ENCODE data around the gene MTURN. TPM values are rescaled to one million over a fixed set of nuclear protein-coding genes. Genes with fewer than 3 reads are reported as not detected.

MTURN gene
- total and polyA plus RNA-seq, 3 experiments from 2014 or later: 4.9 to 6.2 (median 4.9) TPM

DNA sequence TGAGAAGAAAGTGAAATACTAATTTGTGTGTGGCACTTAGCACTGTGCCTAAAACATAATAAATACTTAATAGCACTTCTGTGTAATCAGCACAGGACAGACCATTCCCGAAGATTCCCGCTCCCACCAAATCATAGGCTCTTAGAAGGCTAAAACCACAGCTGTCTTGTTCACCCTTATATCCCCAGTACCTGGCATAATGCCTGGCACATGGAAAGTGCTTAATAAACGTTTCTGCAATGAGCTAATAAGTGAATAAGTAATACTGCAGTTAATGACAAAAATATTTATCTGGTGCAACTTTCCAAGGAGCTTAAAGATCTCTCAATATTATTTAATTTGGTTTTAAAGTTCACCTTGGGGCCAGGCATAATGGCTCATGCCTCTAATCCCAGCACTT, 43.2 kb downstream of the MTURN start:
- Mint-ChIP-seq H3K4me3 (no peak overlapping the region), H3K36me3 (no peaks in the 10 kb centered on the region), H3K27ac (peak overlapping the region in 1 of 8 donors; percentile 5), H3K27me3 (peaks cover 0 to 5% of the 10 kb centered on the region in 2 donors), H3K4me1 (peaks cover 12 to 24% (median 16%) of the 10 kb centered on the region in 3 donors), H3K9me3 (no peaks in the 10 kb centered on the region)
- no peak overlapping the region for H3K4me3 ChIP-seq (ENCODE audit: low read length)
- DNase-seq: no peak
- H3K27ac ChIP-seq (ENCODE audit: low read depth, low read length): no peak overlapping the region
- no peaks in the 10 kb centered on the region for H3K36me3 ChIP-seq (ENCODE audit: insufficient read depth, low read length)
- no peaks in the 10 kb centered on the region for H3K9me3 ChIP-seq (ENCODE audit: low read length)
- H3K27me3 ChIP-seq (ENCODE audit: insufficient read depth, low read length, poor library complexity, severe bottlenecking): no peaks in the 10 kb centered on the region
- CTCF ChIA-PET: interaction anchor here (2.6 kb wide), 1 partner anchor 14 kb away, joined by 8 read pairs; no protein-coding TSS in a partner anchor
- H3K4me1 ChIP-seq (ENCODE audit: insufficient read depth, low read length): peaks cover 4% of the 10 kb centered on the region
- POLR2A ChIA-PET: no interaction called here

DNA sequence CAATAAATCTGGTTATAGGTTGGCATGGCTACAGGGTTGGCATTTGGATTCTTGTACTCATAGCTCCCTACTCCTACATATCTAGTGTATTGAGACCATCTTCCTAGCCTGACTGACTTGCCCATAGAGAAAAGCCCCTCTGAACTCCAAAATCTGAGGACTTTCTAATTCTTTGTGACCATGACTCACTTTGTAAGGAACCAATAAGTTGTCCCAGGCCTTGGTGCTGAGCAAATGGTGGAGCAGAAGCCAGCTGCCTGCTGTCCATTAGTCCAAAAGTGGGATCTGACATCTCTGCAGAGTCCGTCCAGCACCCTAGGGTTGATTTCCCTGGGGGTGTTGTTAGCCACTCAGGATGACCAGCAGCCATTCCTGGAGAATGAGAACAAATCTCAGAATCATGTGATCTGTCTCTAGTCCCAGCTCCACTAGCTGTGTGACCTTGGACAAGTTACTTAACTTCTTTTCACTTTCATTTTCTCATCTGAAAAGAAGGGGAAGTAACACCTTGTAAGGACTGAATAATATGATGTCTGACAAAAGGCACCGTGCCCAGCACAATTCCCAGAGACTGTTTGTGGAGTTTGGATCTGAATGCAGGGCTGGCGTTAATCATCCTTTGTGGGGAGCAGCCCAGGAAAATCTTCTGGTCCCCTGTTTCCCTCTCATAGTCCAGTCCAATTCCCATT, 44.1 kb downstream of the MTURN start:
- POLR2A ChIA-PET: no interaction called here
- Histone ChIP-seq H3K9me3 (ENCODE audit: low read length) (no peaks in the 10 kb centered on the region), H3K27me3 (ENCODE audit: insufficient read depth, low read length, poor library complexity, severe bottlenecking) (no peaks in the 10 kb centered on the region), H3K36me3 (ENCODE audit: insufficient read depth, low read length) (no peaks in the 10 kb centered on the region), H3K27ac (ENCODE audit: low read depth, low read length) (no peak overlapping the region), H3K4me1 (ENCODE audit: insufficient read depth, low read length) (peaks cover 4% of the 10 kb centered on the region), H3K4me3 (ENCODE audit: low read length) (no peak overlapping the region)
- peaks cover 0 to 5% of the 10 kb centered on the region in 2 donors for H3K27me3 Mint-ChIP-seq
- H3K9me3 Mint-ChIP-seq: no peaks in the 10 kb centered on the region
- peak overlapping the region in 6 of 7 donors; percentile 38 to 73 (median 54) for H3K4me3 Mint-ChIP-seq
- H3K4me1 Mint-ChIP-seq: peaks cover 12 to 24% (median 16%) of the 10 kb centered on the region in 3 donors
- DNase-seq: no peak
- no peaks in the 10 kb centered on the region for H3K36me3 Mint-ChIP-seq
- H3K27ac Mint-ChIP-seq: peak overlapping the region in 6 of 8 donors; percentile 51 to 85 (median 74)
- CTCF ChIA-PET: interaction anchor here (2.6 kb wide), 1 partner anchor 15 kb away, joined by 8 read pairs; no protein-coding TSS in a partner anchor

DNA sequence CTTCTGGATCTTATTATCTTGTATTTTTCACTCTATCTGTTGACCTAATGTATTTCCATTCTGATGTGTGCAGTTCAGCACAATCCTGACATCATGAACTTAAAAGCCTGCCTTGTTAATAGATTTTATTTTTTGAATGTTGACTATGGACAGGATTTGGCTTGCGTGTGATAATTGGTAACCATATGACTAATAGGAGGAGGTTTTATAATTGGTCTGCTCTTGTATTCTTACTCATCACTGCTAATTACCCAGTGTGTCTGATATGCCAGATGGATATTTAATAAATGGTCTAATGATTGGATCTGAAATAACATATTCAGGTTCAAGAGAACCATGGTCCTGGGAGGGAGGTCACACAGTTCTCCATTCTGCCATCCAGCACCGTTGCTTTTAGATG, 45.9 kb downstream of the MTURN start:
- H3K4me3 ChIP-seq (ENCODE audit: low read length): no peak overlapping the region
- no peaks in the 10 kb centered on the region for H3K9me3 Mint-ChIP-seq
- H3K4me1 ChIP-seq (ENCODE audit: insufficient read depth, low read length): peaks cover 4% of the 10 kb centered on the region
- H3K36me3 Mint-ChIP-seq: peaks cover 0 to 4% (median 0%) of the 10 kb centered on the region in 3 donors
- peaks cover 0 to 2% of the 10 kb centered on the region in 2 donors for H3K27me3 Mint-ChIP-seq
- H3K4me3 Mint-ChIP-seq: no peak overlapping the region
- no peak overlapping the region for H3K27ac Mint-ChIP-seq
- ChIA-PET POLR2A (no interaction called here), CTCF (no interaction called here)
- peaks cover 12 to 24% (median 16%) of the 10 kb centered on the region in 3 donors for H3K4me1 Mint-ChIP-seq
- no peaks in the 10 kb centered on the region for H3K27me3 ChIP-seq (ENCODE audit: insufficient read depth, low read length, poor library complexity, severe bottlenecking)
- no peaks in the 10 kb centered on the region for H3K36me3 ChIP-seq (ENCODE audit: insufficient read depth, low read length)
- no peaks in the 10 kb centered on the region for H3K9me3 ChIP-seq (ENCODE audit: low read length)
- no peak overlapping the region for H3K27ac ChIP-seq (ENCODE audit: low read depth, low read length)
- DNase-seq: no peak

DNA sequence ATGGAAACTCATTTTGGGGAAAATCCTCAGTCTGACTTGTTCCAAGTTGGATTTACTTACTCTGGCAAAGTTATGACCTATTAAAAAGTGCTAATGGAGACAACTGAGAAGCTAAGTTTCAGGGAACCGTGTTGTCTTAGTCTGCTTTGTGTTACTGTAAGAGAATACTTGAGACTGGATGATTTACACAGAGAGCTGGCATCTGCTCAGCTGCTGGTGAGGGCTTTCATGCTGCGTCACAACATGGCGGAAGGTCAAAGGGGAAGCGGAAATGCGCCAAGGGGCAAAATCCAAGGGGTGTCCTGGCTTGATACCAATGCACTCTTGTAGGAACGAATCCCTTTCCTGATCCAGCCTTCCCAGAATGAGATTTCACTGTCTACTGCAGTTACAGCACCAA, 46.4 kb downstream of the MTURN start:
- H3K9me3 ChIP-seq (ENCODE audit: low read length): no peaks in the 10 kb centered on the region
- H3K36me3 ChIP-seq (ENCODE audit: insufficient read depth, low read length): no peaks in the 10 kb centered on the region
- Mint-ChIP-seq H3K27me3 (peaks cover 0 to 2% of the 10 kb centered on the region in 2 donors), H3K4me1 (peaks cover 12 to 24% (median 16%) of the 10 kb centered on the region in 3 donors), H3K9me3 (peaks cover 0 to under 1% (median 0%) of the 10 kb centered on the region in 5 donors), H3K27ac (no peak overlapping the region), H3K36me3 (peaks cover 0 to 5% (median 0%) of the 10 kb centered on the region in 3 donors), H3K4me3 (no peak overlapping the region)
- no peaks in the 10 kb centered on the region for H3K27me3 ChIP-seq (ENCODE audit: insufficient read depth, low read length, poor library complexity, severe bottlenecking)
- ChIA-PET POLR2A (no interaction called here), CTCF (interaction anchor here (1.2 kb wide), 1 partner anchor 14 kb away, joined by 3 read pairs; no protein-coding TSS in a partner anchor)
- no peak for DNase-seq
- H3K27ac ChIP-seq (ENCODE audit: low read depth, low read length): no peak overlapping the region
- H3K4me1 ChIP-seq (ENCODE audit: insufficient read depth, low read length): peaks cover 4% of the 10 kb centered on the region
- no peak overlapping the region for H3K4me3 ChIP-seq (ENCODE audit: low read length)

DNA sequence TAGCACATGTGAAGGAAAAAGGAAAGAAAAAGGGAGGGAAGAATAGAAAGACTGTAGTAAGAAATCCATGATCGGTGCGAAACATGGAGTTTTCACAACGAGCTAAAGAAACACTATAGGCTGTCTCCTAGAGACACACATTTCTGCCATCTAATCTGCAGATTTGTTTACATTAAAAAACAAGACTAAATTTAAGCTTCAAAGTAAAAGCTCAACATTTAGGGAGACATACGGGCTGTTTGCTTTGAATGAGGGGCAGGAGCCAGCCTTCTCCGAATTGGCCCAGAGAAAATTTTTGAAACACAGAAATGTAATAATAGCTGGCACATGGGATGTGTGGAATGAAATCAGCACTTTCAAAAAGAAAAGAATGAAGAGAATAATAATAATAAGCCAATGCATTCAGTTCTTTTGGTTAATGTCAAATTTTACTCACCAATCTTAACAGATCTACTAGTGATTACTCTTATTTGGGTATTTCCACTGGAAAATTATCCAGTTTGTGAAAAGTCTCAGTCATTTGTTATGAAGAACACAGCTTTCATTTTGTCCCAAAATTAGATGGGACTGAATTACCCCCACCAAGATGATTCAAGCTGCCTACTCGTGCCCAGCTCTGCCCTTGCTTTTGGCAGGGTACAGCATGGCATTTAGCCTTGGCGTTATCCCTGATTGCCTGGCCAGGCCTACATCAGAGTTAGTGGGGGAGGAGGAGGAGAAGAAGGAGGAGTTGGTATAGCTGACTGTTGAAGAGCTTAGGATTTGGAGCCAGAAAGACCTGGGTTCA, 47.1 kb downstream of the MTURN start:
- ChIA-PET CTCF (interaction anchor here (1.0 to 1.2 kb wide), 2 partner anchors 15 to 18 kb away, joined by 3 read pairs; no protein-coding TSS in a partner anchor), POLR2A (no interaction called here)
- Histone ChIP-seq H3K27ac (ENCODE audit: low read depth, low read length) (no peak overlapping the region), H3K27me3 (ENCODE audit: insufficient read depth, low read length, poor library complexity, severe bottlenecking) (no peaks in the 10 kb centered on the region), H3K36me3 (ENCODE audit: insufficient read depth, low read length) (no peaks in the 10 kb centered on the region), H3K4me1 (ENCODE audit: insufficient read depth, low read length) (peaks cover 4% of the 10 kb centered on the region), H3K4me3 (ENCODE audit: low read length) (no peak overlapping the region), H3K9me3 (ENCODE audit: low read length) (no peaks in the 10 kb centered on the region)
- Mint-ChIP-seq H3K27ac (no peak overlapping the region), H3K4me3 (no peak overlapping the region), H3K27me3 (peaks cover 0 to 2% of the 10 kb centered on the region in 2 donors), H3K36me3 (peaks cover 0 to 12% (median 0%) of the 10 kb centered on the region in 3 donors), H3K4me1 (peaks cover 9 to 20% (median 11%) of the 10 kb centered on the region in 3 donors), H3K9me3 (peaks cover 0 to 8% (median 0%) of the 10 kb centered on the region in 5 donors)
- DNase-seq: no peak

DNA sequence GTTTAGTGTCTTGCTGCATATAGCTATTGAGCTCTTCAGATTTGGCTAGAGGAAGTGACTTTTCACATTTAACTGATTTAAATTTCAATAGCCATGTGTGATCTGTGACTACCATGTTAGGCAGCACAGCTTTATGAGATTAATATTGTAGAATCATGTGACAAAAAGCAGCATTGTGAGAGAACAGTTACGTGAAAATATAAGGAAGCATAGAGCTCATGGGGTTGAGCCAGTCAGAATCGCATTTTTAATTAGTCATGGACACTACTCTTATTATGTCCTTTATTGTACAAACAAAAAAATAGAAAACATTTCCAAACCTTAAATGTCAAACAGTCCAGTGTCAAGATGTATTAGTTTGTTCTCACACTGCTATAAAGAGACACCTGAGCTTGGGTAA, 48.0 kb downstream of the MTURN start:
- H3K4me1 ChIP-seq (ENCODE audit: insufficient read depth, low read length): peaks cover 4% of the 10 kb centered on the region
- peaks cover 0 to 2% of the 10 kb centered on the region in 2 donors for H3K27me3 Mint-ChIP-seq
- peaks cover 0 to 10% (median 0%) of the 10 kb centered on the region in 5 donors for H3K9me3 Mint-ChIP-seq
- H3K27ac ChIP-seq (ENCODE audit: low read depth, low read length): no peak overlapping the region
- no peaks in the 10 kb centered on the region for H3K27me3 ChIP-seq (ENCODE audit: insufficient read depth, low read length, poor library complexity, severe bottlenecking)
- no peak overlapping the region for H3K4me3 ChIP-seq (ENCODE audit: low read length)
- no peaks in the 10 kb centered on the region for H3K9me3 ChIP-seq (ENCODE audit: low read length)
- H3K4me1 Mint-ChIP-seq: peaks cover 7 to 17% (median 10%) of the 10 kb centered on the region in 3 donors
- ChIA-PET CTCF (interaction anchor here (1.0 kb wide), 1 partner anchor 19 kb away, joined by 3 read pairs; no protein-coding TSS in a partner anchor), POLR2A (interaction anchor here (0.5 kb wide), 1 partner anchor 40 kb away, joined by 3 read pairs; no protein-coding TSS in a partner anchor)
- no peak for DNase-seq
- no peaks in the 10 kb centered on the region for H3K36me3 ChIP-seq (ENCODE audit: insufficient read depth, low read length)
- H3K4me3 Mint-ChIP-seq: no peak overlapping the region
- H3K27ac Mint-ChIP-seq: no peak overlapping the region
- peaks cover 0 to 15% (median 0%) of the 10 kb centered on the region in 3 donors for H3K36me3 Mint-ChIP-seq

DNA sequence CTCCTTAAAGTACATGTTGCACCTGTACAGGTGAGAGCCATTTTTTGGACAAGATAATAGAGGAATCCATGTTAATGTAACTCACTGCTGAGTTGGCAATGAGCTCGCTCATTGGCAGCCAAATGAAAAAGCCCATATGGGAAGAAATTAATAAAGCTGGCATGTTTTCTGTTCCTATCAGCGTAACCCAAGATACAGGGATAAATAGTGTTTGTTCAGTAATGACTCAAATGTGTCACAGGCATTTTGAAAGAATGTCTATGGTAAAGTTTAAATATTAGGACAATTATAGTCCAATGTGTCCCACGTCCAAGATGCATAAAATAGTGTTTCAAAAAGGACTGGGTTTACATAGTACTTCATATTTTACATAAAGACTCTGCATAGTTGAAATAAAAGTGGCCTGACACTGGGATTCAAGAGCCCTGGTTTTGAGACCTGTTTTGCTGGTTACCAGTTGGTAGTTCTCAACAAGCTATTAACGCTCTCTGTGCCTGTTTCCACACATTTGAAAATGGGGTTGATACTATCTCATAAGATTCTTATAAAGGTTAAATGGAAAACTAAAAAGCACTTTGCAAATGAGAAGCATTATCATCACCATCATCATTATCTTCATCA, 49.1 kb downstream of the MTURN start:
- no peak for DNase-seq
- no peaks in the 10 kb centered on the region for H3K9me3 ChIP-seq (ENCODE audit: low read length)
- H3K27ac ChIP-seq (ENCODE audit: low read depth, low read length): no peak overlapping the region
- H3K4me1 Mint-ChIP-seq: peaks cover 5 to 11% (median 6%) of the 10 kb centered on the region in 3 donors
- H3K4me3 Mint-ChIP-seq: no peak overlapping the region
- POLR2A ChIA-PET: no interaction called here
- H3K36me3 ChIP-seq (ENCODE audit: insufficient read depth, low read length): no peaks in the 10 kb centered on the region
- peaks cover 0 to 10% (median 2%) of the 10 kb centered on the region in 5 donors for H3K9me3 Mint-ChIP-seq
- H3K27me3 ChIP-seq (ENCODE audit: insufficient read depth, low read length, poor library complexity, severe bottlenecking): no peaks in the 10 kb centered on the region
- CTCF ChIA-PET: no interaction called here
- peaks cover under 1% of the 10 kb centered on the region for H3K4me1 ChIP-seq (ENCODE audit: insufficient read depth, low read length)
- H3K4me3 ChIP-seq (ENCODE audit: low read length): no peak overlapping the region
- peaks cover 0 to 2% of the 10 kb centered on the region in 2 donors for H3K27me3 Mint-ChIP-seq
- peaks cover 0 to 21% (median 0%) of the 10 kb centered on the region in 3 donors for H3K36me3 Mint-ChIP-seq
- no peak overlapping the region for H3K27ac Mint-ChIP-seq

Data from CD8-positive, alpha-beta memory T cell (primary cell).